ENCODE results near the gene KLHL21. TPM values are rescaled to one million over a fixed set of nuclear protein-coding genes. Genes with fewer than 3 reads are reported as not detected.

Gene KLHL21
- total RNA-seq, 1 donor from 2014 or later: 69.5 TPM

DNA sequence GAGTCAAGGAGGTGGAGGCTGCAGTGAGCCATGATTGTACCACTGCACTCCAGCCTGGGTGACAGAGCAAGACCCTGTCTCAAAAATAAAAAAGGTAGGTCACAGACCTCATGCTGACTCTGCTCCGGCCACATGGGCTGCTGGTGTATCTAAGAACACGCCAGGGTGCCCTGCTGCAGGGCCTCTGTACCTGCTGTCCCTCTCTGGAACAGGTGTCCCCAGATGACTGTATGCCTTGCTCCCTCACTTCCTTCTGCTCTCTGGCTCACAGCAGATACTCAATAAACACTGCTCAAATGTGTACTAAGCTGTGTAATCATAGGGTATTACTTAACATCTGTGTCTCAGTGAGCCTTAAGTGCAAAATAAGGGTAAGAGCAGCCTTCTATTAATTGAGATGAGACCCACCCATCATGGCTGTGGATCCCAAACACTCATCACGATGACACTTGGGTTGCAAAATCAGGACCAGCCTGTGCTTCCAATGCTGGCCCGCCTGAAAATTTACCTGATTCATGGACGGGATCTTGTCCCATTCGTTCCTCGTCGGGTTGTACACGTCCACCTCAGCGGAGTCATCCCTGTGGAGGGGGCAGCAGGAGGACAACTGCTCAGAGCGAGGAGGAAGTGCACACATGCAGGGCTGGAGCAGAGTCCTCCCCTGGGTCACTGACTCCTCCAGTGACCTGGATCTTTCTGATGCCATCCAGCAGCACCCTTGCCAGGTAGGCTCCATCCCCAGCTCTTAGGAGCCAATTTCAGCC is 7.5 kb downstream of the KLHL21 start:
- Histone ChIP-seq H3K36me3 (ENCODE audit: control insufficient read depth, insufficient read depth, low read length) (peaks cover 4% of the 10 kb centered on the region), H3K27me3 (ENCODE audit: control insufficient read depth, insufficient read depth, low read length) (no peaks in the 10 kb centered on the region), H3K4me3 (ENCODE audit: low read depth, low read length) (no peak overlapping the region)
- DNase-seq (ENCODE audit: low read depth): no peak
- no peak for TF ChIP-seq CTCF (IDR thresholded peaks at IDR 0.05; ENCODE audit: insufficient read depth, low read length, poor library complexity, severe bottlenecking)

- DNase-seq (ENCODE audit: low read depth): no peak
- Histone ChIP-seq H3K27me3 (ENCODE audit: control insufficient read depth, insufficient read depth, low read length) (no peaks in the 10 kb centered on the region), H3K4me3 (ENCODE audit: low read depth, low read length) (no peak overlapping the region), H3K36me3 (ENCODE audit: control insufficient read depth, insufficient read depth, low read length) (peaks cover 5% of the 10 kb centered on the region)
- no peak for TF ChIP-seq CTCF (IDR thresholded peaks at IDR 0.05; ENCODE audit: insufficient read depth, low read length, poor library complexity, severe bottlenecking)
Observed at GRCh38 chr1:6593810-6594209, 8.9 kb downstream of the KLHL21 start.

- no peak overlapping the region for H3K4me3 ChIP-seq (ENCODE audit: low read depth, low read length)
- no peak for TF ChIP-seq CTCF (IDR thresholded peaks at IDR 0.05; ENCODE audit: insufficient read depth, low read length, poor library complexity, severe bottlenecking)
- H3K36me3 ChIP-seq (ENCODE audit: control insufficient read depth, insufficient read depth, low read length): peaks cover 7% of the 10 kb centered on the region
- no peaks in the 10 kb centered on the region for H3K27me3 ChIP-seq (ENCODE audit: control insufficient read depth, insufficient read depth, low read length)
- no peak for DNase-seq (ENCODE audit: low read depth)
Observed at GRCh38 chr1:6592865-6593593, 9.6 kb downstream of the KLHL21 start.

- Histone ChIP-seq H3K27me3 (ENCODE audit: control insufficient read depth, insufficient read depth, low read length) (no peaks in the 10 kb centered on the region), H3K36me3 (ENCODE audit: control insufficient read depth, insufficient read depth, low read length) (peaks cover 7% of the 10 kb centered on the region), H3K4me3 (ENCODE audit: low read depth, low read length) (no peak overlapping the region)
- no peak for DNase-seq (ENCODE audit: low read depth)
- no peak for TF ChIP-seq CTCF (IDR thresholded peaks at IDR 0.05; ENCODE audit: insufficient read depth, low read length, poor library complexity, severe bottlenecking)
Observed at GRCh38 chr1:6592441-6592840, 10.2 kb downstream of the KLHL21 start.

DNA sequence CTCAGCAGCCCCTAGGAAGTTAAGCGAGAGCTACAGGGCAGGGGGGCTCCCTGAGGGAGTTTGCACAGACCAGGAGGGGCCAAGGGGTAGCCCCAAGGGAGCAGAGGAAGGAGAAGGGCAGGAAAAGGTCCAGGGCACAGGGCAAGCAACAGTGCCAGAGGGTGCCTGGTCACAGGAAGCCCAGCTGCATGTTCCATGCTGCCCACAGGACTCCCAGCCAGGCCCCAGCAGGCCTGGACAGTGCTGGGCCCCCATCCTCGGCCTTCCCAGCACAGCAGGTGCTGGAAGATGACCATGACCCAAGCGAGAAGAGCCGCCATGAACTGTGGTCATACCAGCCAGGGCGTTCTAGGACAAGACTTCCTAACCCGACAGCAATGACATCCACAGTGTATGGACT is 11.0 kb downstream of the KLHL21 start:
- TF ChIP-seq CTCF (IDR thresholded peaks at IDR 0.05; ENCODE audit: insufficient read depth, low read length, poor library complexity, severe bottlenecking): no peak
- Histone ChIP-seq H3K27me3 (ENCODE audit: control insufficient read depth, insufficient read depth, low read length) (no peaks in the 10 kb centered on the region), H3K4me3 (ENCODE audit: low read depth, low read length) (no peak overlapping the region), H3K36me3 (ENCODE audit: control insufficient read depth, insufficient read depth, low read length) (peaks cover 7% of the 10 kb centered on the region)
- DNase-seq (ENCODE audit: low read depth): no peak
